IMR-90 (cell line): ENCODE results near the gene ACBD5. TPM values are rescaled to one million over a fixed set of nuclear protein-coding genes. Genes with fewer than 3 reads are reported as not detected.

ENCODE experiments used
- ATAC-seq: fragments of 200-7000 bp; cut with Tn5 transposase; 2 replicates; pipeline ENCODE4 v1.9.1; 2020; ENCODE audit warnings: low read depth, mild to moderate bottlenecking, moderate library complexity
- BruUV-seq: library from RNA; stranded (reverse); fragments of 400-500 nt; replicated peaks from 2 replicates; lab custom pipeline; 2021; lab: Mats Ljungman, UMichigan
- CTCF ChIA-PET: fragments of 300-600 bp; formaldehyde crosslinking; extraction: SDS; loops from one replicate; lab custom pipeline; 2021; ENCODE audit warnings: antibody characterized with exemption; lab: Yijun Ruan, JAX
- POLR2A ChIA-PET: fragments of 300-600 bp; sonication (Branson Sonifier 250); formaldehyde crosslinking; loops from one replicate; lab custom pipeline; 2022; ENCODE audit warnings: antibody characterized with exemption; ENCODE audit not compliant: unreplicated experiment; lab: Charles Lee
- DNase-seq: peaks from one replicate; pipeline ENCODE4 v3.0.0; 2013
- H2AFZ ChIP-seq: replicated peaks from 2 replicates; pipeline ENCODE3; 2013; ENCODE audit warnings: low read length, mild to moderate bottlenecking; ENCODE audit not compliant: poor library complexity
- H2AK5ac ChIP-seq: 2 replicates; pipeline ENCODE4 v1.6.1; 2013; ENCODE audit warnings: low read depth, low read length, inconsistent platforms
- H2AK9ac ChIP-seq: replicated peaks from 2 replicates; pipeline ENCODE3; 2013; ENCODE audit warnings: mild to moderate bottlenecking, low read depth, low read length, moderate library complexity; ENCODE audit not compliant: poor library complexity
- H2BK120ac ChIP-seq: 2 replicates; pipeline ENCODE4 v1.6.1; 2013; ENCODE audit warnings: low read depth, low read length, inconsistent platforms
- H2BK15ac ChIP-seq: 3 replicates; pipeline ENCODE4 v1.6.1; 2013; ENCODE audit warnings: low read depth, low read length, inconsistent platforms
- H2BK20ac ChIP-seq: 2 replicates; pipeline ENCODE4 v1.6.1; 2013; ENCODE audit warnings: low read depth, mild to moderate bottlenecking, inconsistent platforms, low read length, moderate library complexity
- H2BK5ac ChIP-seq: 2 replicates; pipeline ENCODE4 v1.6.1; 2013; ENCODE audit warnings: mild to moderate bottlenecking, low read depth, low read length, inconsistent platforms; ENCODE audit not compliant: poor library complexity, severe bottlenecking
- H3K14ac ChIP-seq: replicated peaks from 2 replicates; pipeline ENCODE4 v1.6.1; 2013; ENCODE audit warnings: low read depth, low read length, inconsistent platforms
- H3K18ac ChIP-seq: 2 replicates; pipeline ENCODE4 v1.6.1; 2013; ENCODE audit warnings: low read depth, low read length, control low read depth
- H3K23ac ChIP-seq: 2 replicates; pipeline ENCODE4 v1.6.1; 2013; ENCODE audit warnings: low read depth, low read length, inconsistent platforms
- H3K27ac ChIP-seq: 2 replicates; pipeline ENCODE4 v1.5.1; 2013; ENCODE audit warnings: mild to moderate bottlenecking, control low read depth, low read length; ENCODE audit not compliant: insufficient read depth
- H3K27me3 ChIP-seq: 2 replicates; pipeline ENCODE4 v1.6.1; 2013; ENCODE audit warnings: low read length; ENCODE audit not compliant: control insufficient read depth, insufficient read depth
- H3K36me3 ChIP-seq: 2 replicates; pipeline ENCODE4 v1.6.1; 2013; ENCODE audit warnings: low read length, mixed read lengths; ENCODE audit not compliant: control insufficient read depth, insufficient read depth
- H3K4ac ChIP-seq: 2 replicates; pipeline ENCODE4 v1.6.1; 2013; ENCODE audit warnings: low read depth, low read length, inconsistent platforms
- H3K4me1 ChIP-seq: 2 replicates; pipeline ENCODE4 v1.6.1; 2013; ENCODE audit warnings: low read length, mixed read lengths; ENCODE audit not compliant: control insufficient read depth, insufficient read depth
- H3K4me2 ChIP-seq: 2 replicates; pipeline ENCODE4 v1.6.1; 2013; ENCODE audit warnings: low read depth, mild to moderate bottlenecking, control low read depth, low read length, moderate library complexity
- H3K4me3 ChIP-seq: 2 replicates; pipeline ENCODE4 v1.5.1; 2013; ENCODE audit warnings: low read depth, mild to moderate bottlenecking, control low read depth, low read length, moderate library complexity; ENCODE audit not compliant: insufficient read depth
- H3K56ac ChIP-seq: 2 replicates; pipeline ENCODE4 v1.6.1; 2013; ENCODE audit warnings: low read length, inconsistent platforms; ENCODE audit not compliant: insufficient read depth; ENCODE audit errors: extremely low read depth
- H3K79me1 ChIP-seq, 2 experiments: 2 replicates each; pipeline ENCODE4 v1.6.1; 2013; ENCODE audit warnings: low read length in 2 of 2, inconsistent platforms in 1 of 2, low read depth in 1 of 2
- H3K9ac ChIP-seq: 2 replicates; pipeline ENCODE4 v1.6.1; 2013; ENCODE audit warnings: low read depth, low read length, control low read depth
- H3K9me1 ChIP-seq: 2 replicates; pipeline ENCODE4 v1.6.1; 2013; ENCODE audit warnings: low read length, inconsistent platforms; ENCODE audit not compliant: insufficient read depth
- H3K9me3 ChIP-seq: 2 replicates; pipeline ENCODE4 v1.6.1; 2013; ENCODE audit warnings: low read length; ENCODE audit not compliant: control insufficient read depth, insufficient read depth
- H4K20me1 ChIP-seq: 2 replicates; pipeline ENCODE4 v1.6.1; 2013; ENCODE audit warnings: low read length, inconsistent platforms; ENCODE audit not compliant: insufficient read depth
- H4K5ac ChIP-seq: 2 replicates; pipeline ENCODE4 v1.6.1; 2013; ENCODE audit warnings: mild to moderate bottlenecking, low read depth, low read length, control low read depth
- H4K8ac ChIP-seq, 2 experiments: 2 replicates each; pipeline ENCODE4 v1.6.1; 2013; ENCODE audit warnings: low read depth in 2 of 2, low read length in 2 of 2, control low read depth in 1 of 2, inconsistent platforms in 1 of 2
- H4K91ac ChIP-seq: 2 replicates; pipeline ENCODE4 v1.6.1; 2013; ENCODE audit warnings: low read depth, low read length, inconsistent platforms; ENCODE audit not compliant: insufficient read depth
- BHLHE40 ChIP-seq: fragments of 150-350 bp; IDR thresholded peaks from 2 replicates; pipeline ENCODE4 v1.6.1; 2016; ENCODE audit warnings: mild to moderate bottlenecking, low read depth, low read length
- CEBPB ChIP-seq: IDR thresholded peaks from 2 replicates; pipeline ENCODE4 v1.6.1; 2012; ENCODE audit warnings: low read depth, low read length, improper control_type of control experiment
- CHD1 ChIP-seq: IDR thresholded peaks from 2 replicates; pipeline ENCODE4 v1.6.1; 2012; ENCODE audit warnings: low read depth, low read length, improper control_type of control experiment
- FOS ChIP-seq: fragments of 150-350 bp; IDR thresholded peaks from 2 replicates; pipeline ENCODE4 v1.6.1; 2016; ENCODE audit warnings: low read depth, low read length
- MAFK ChIP-seq: IDR thresholded peaks from 2 replicates; pipeline ENCODE4 v1.6.1; 2012; ENCODE audit warnings: low read depth, low read length, improper control_type of control experiment
- MAZ ChIP-seq: IDR thresholded peaks from 2 replicates; pipeline ENCODE4 v1.6.1; 2012; ENCODE audit warnings: low read depth, mild to moderate bottlenecking, low read length, improper control_type of control experiment, moderate library complexity, borderline replicate concordance
- MXI1 ChIP-seq: IDR thresholded peaks from 2 replicates; pipeline ENCODE4 v1.6.1; 2012; ENCODE audit warnings: low read depth, mild to moderate bottlenecking, low read length, moderate library complexity, borderline replicate concordance
- NFE2L2 ChIP-seq: fragments of 150-350 bp; IDR thresholded peaks from 2 replicates; pipeline ENCODE4 v1.6.1; 2016; ENCODE audit warnings: low read depth, mild to moderate bottlenecking, low read length
- POLR2A ChIP-seq: IDR thresholded peaks from 2 replicates; pipeline ENCODE4 v1.6.1; 2012; ENCODE audit warnings: mild to moderate bottlenecking, low read depth, low read length
- RAD21 ChIP-seq: IDR thresholded peaks from 2 replicates; pipeline ENCODE4 v1.6.1; 2012; ENCODE audit warnings: low read length, improper control_type of control experiment
- RCOR1 ChIP-seq: IDR thresholded peaks from 2 replicates; pipeline ENCODE4 v1.6.1; 2012; ENCODE audit warnings: mild to moderate bottlenecking, low read length, improper control_type of control experiment; ENCODE audit not compliant: insufficient replicate concordance
- RFX5 ChIP-seq: IDR thresholded peaks from 2 replicates; pipeline ENCODE4 v1.8.0; 2012; ENCODE audit warnings: low read depth, mild to moderate bottlenecking, low read length, moderate library complexity
- SMC3 ChIP-seq: fragments of 150-350 bp; IDR thresholded peaks from 2 replicates; pipeline ENCODE4 v1.6.1; 2016; ENCODE audit warnings: low read depth, mild to moderate bottlenecking, antibody characterized with exemption, low read length, moderate library complexity
- WGBS, 2 experiments: methylation state at CpG; one replicate each; pipeline versions ENCODE4 v1.1.5 to v1.1.7; 2013; ENCODE audit warnings: missing lambda C conversion rate in 2 of 2; ENCODE audit not compliant: insufficient read length in 1 of 2; ENCODE audit errors: extremely low coverage in 2 of 2; 5-methylcytosine and 5-hydroxymethylcytosine counted together
- dilution Hi-C: fragments of 300-500 bp; cut with HindIII; formaldehyde crosslinking; loops from one replicate; pipeline ENCODE4 v1.14.3; 2018; ENCODE audit warnings: low sequenced_read_pairs; ENCODE audit not compliant: unreplicated experiment
- in situ Hi-C: fragments of 300-500 bp; cut with MboI; formaldehyde crosslinking; loops from 3 replicates; pipeline ENCODE4 v1.14.3; 2019; ENCODE audit warnings: low sequenced_read_pairs, inconsistent platforms, mixed read lengths
- intact Hi-C: fragments of 100-400 bp; cut with micrococcal nuclease; formaldehyde crosslinking; loops from 2 replicates; pipeline ENCODE4 v1.10.0; 2022
- polyA plus RNA-seq, 3 experiments: library from polyadenylated mRNA; depleted of rRNA; stranded (reverse); fragments of >200 nt; gene quantifications; 2 replicates each; pipeline ENCODE4 v1.2.3, GENCODE V29; 2012; ENCODE audit warnings: low replicate concordance in 1 of 3
- total RNA-seq: library from RNA; depleted of rRNA; stranded (reverse); fragments of >200 nt; gene quantifications from 2 replicates; pipeline ENCODE4 v1.2.3, GENCODE V29; 2012
- TF ChIP-seq, protein P1 (sequence below): conservative IDR thresholded peaks from 2 replicates; pipeline ENCODE4 v1.5.1; 2012; ENCODE audit warnings: mild to moderate bottlenecking, low read depth, low read length, improper control_type of control experiment
- TF ChIP-seq, protein P2 (sequence below): fragments of 150-350 bp; IDR thresholded peaks from 2 replicates; pipeline ENCODE4 v1.6.1; 2017; ENCODE audit warnings: mild to moderate bottlenecking, antibody characterized with exemption, low read length, low read depth
- TF ChIP-seq, protein P3 (sequence below): fragments of 150-350 bp; IDR thresholded peaks from 2 replicates; pipeline ENCODE4 v1.6.1; 2016; ENCODE audit warnings: low read depth, mild to moderate bottlenecking, low read length, moderate library complexity, borderline replicate concordance

The ACBD5 gene
- total and polyA plus RNA-seq, 2 of the 4 experiments (the other 2 are of a cell fraction), result 7.7 to 11.7 TPM

DNA sequence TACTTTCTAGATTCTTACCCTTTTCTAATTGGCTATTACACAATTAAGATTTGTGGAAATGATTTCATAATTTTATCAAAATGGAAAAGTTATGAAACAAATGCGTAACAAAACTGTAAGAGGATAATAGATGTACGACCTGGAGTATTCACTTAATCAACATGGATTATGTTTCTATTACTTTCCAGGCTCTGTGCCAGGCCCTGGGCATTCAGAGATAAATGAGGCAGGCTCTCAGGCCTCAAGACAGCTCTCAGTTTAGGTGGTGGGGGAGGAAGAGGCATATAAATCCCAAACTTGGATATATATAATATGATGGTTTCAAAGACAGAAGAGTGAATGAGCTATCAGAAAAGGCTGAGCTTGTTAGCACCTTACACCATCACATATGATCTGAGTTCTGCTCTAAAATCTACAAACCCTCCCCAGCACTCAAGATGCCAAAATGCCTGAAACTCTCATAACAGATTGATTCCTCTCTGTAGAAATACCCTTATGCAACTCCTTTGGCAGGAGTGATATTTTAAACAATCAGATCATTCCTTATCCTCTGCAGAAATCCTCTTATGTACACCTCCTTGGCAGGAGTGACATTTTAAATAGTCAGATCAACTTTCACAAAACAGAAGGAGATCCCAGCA is 42.5 kb downstream of the ACBD5 start:
- no CpG with 5 or more reads among the region's 2 CpGs for WGBS, 2 experiments
- no peak overlapping the region for H2AK5ac ChIP-seq
- no peaks in the 10 kb centered on the region for H4K20me1 ChIP-seq
- H4K5ac ChIP-seq, result no peak overlapping the region
- H3K9me3 ChIP-seq, result no peaks in the 10 kb centered on the region
- H2AK9ac ChIP-seq, result no peak overlapping the region
- ATAC-seq, result peak; percentile 24
- H3K27me3 ChIP-seq, result no peaks in the 10 kb centered on the region
- H2BK5ac ChIP-seq, result no peak overlapping the region
- peaks cover 0 to 3% of the 10 kb centered on the region in 2 experiments; a peak in 1 of 4 replicates for H3K79me1 ChIP-seq
- no peak overlapping the region for H3K4me3 ChIP-seq
- no peak overlapping the region for H2BK15ac ChIP-seq
- peaks cover 5% of the 10 kb centered on the region for H3K36me3 ChIP-seq
- H3K18ac ChIP-seq, result no peak overlapping the region
- intact Hi-C loops, result no loop called here
- no peak overlapping the region for H3K23ac ChIP-seq
- ChIA-PET CTCF (interaction anchor here (0.9 kb wide), 1 partner anchor 26 kb away, joined by 4 read pairs; no protein-coding TSS in a partner anchor), POLR2A (no interaction called here)
- H4K91ac ChIP-seq, result no peak overlapping the region
- H3K4me2 ChIP-seq, result no peak overlapping the region
- in situ Hi-C loops, result no loop called here
- H3K14ac ChIP-seq, result no peak overlapping the region
- H3K56ac ChIP-seq, result no peak overlapping the region
- H4K8ac ChIP-seq, result no peak overlapping the region
- no peaks in the 10 kb centered on the region; the same call in 1 of the 2 replicates for H3K4me1 ChIP-seq
- H2AFZ ChIP-seq, result no peak overlapping the region
- no TSS peak for BruUV-seq
- no peaks in the 10 kb centered on the region for H3K9me1 ChIP-seq
- H2BK120ac ChIP-seq, result no peak overlapping the region
- dilution Hi-C loops, result no loop called here
- H3K4ac ChIP-seq, result no peak overlapping the region
- DNase-seq, result peak; percentile 18
- TF ChIP-seq MAFK (no peak), NFE2L2 (no peak), CHD1 (no peak), MAZ (no peak), RAD21 (no peak), CEBPB (no peak), SMC3 (no peak), BHLHE40 (no peak), POLR2A (no peak), MXI1 (no peak), RCOR1 (no peak), RFX5 (no peak), FOS (no peak)
- TF ChIP-seq, protein P1, sequence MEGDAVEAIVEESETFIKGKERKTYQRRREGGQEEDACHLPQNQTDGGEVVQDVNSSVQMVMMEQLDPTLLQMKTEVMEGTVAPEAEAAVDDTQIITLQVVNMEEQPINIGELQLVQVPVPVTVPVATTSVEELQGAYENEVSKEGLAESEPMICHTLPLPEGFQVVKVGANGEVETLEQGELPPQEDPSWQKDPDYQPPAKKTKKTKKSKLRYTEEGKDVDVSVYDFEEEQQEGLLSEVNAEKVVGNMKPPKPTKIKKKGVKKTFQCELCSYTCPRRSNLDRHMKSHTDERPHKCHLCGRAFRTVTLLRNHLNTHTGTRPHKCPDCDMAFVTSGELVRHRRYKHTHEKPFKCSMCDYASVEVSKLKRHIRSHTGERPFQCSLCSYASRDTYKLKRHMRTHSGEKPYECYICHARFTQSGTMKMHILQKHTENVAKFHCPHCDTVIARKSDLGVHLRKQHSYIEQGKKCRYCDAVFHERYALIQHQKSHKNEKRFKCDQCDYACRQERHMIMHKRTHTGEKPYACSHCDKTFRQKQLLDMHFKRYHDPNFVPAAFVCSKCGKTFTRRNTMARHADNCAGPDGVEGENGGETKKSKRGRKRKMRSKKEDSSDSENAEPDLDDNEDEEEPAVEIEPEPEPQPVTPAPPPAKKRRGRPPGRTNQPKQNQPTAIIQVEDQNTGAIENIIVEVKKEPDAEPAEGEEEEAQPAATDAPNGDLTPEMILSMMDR, result no peak
- TF ChIP-seq, protein P2, sequence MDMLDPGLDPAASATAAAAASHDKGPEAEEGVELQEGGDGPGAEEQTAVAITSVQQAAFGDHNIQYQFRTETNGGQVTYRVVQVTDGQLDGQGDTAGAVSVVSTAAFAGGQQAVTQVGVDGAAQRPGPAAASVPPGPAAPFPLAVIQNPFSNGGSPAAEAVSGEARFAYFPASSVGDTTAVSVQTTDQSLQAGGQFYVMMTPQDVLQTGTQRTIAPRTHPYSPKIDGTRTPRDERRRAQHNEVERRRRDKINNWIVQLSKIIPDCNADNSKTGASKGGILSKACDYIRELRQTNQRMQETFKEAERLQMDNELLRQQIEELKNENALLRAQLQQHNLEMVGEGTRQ, result no peak
- TF ChIP-seq, protein P3, sequence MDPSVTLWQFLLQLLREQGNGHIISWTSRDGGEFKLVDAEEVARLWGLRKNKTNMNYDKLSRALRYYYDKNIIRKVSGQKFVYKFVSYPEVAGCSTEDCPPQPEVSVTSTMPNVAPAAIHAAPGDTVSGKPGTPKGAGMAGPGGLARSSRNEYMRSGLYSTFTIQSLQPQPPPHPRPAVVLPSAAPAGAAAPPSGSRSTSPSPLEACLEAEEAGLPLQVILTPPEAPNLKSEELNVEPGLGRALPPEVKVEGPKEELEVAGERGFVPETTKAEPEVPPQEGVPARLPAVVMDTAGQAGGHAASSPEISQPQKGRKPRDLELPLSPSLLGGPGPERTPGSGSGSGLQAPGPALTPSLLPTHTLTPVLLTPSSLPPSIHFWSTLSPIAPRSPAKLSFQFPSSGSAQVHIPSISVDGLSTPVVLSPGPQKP, result no peak
- no peak overlapping the region for H2BK20ac ChIP-seq
- H3K27ac ChIP-seq, result peak overlapping the region; percentile 13; the same call in 1 of the 2 replicates
- H3K9ac ChIP-seq, result no peak overlapping the region
